Retinal pigment epithelial cell (primary cell): ENCODE data around the gene ZMAT2.
"Not testable (repeated sequence)": the region's sequence is repeated elsewhere in the genome, so short reads cannot be mapped to it uniquely, and the experiment has no call there.

Experiments
- DNase-seq: peaks from one replicate; pipeline ENCODE4 v3.0.0-alpha.2; 2010; ENCODE audit warnings: low read depth
- H3K4me3 ChIP-seq: 2 replicates; pipeline ENCODE4 v1.5.1; 2011; ENCODE audit warnings: mild to moderate bottlenecking, low read length, control low read depth, moderate library complexity
- CTCF ChIP-seq: conservative IDR thresholded peaks from 2 replicates; pipeline ENCODE4 v1.5.1; 2011; ENCODE audit warnings: low read depth, low read length, control low read depth, inconsistent platforms

The ZMAT2 gene

GRCh38 chr5:140713562-140714094 is 13.4 kb downstream of the ZMAT2 start:
- no peak for TF ChIP-seq CTCF
- no peak for DNase-seq
- no peak overlapping the region for H3K4me3 ChIP-seq

GRCh38 chr5:140716238-140716637 is 16.0 kb downstream of the ZMAT2 start:
- not testable (repeated sequence) for DNase-seq, H3K4me3 ChIP-seq

- H3K4me3 ChIP-seq = peak overlapping the region; percentile 26
- DNase-seq = no peak
- TF ChIP-seq CTCF = no peak
These were observed 18.0 kb downstream of the ZMAT2 start for GRCh38 chr5:140718266-140718592.

- DNase-seq, H3K4me3 ChIP-seq: not testable (repeated sequence)
These were observed 20.5 kb downstream of the ZMAT2 start for GRCh38 chr5:140720738-140721137.

GRCh38 chr5:140721395-140721794 is 21.1 kb downstream of the ZMAT2 start:
- DNase-seq = not testable (repeated sequence)

GRCh38 chr5:140725799-140726471 is 25.7 kb downstream of the ZMAT2 start:
- peak overlapping the region; percentile 66 for H3K4me3 ChIP-seq
- DNase-seq = peak; percentile 55
- TF ChIP-seq CTCF = no peak

More at GRCh38 chr5:140721395-140721794, 21.1 kb downstream of the ZMAT2 start:
- not testable (repeated sequence) for H3K4me3 ChIP-seq

GRCh38 chr5:140733098-140733497 is 32.9 kb downstream of the ZMAT2 start:
- no peak for DNase-seq
- no peak for TF ChIP-seq CTCF
- no peak overlapping the region for H3K4me3 ChIP-seq

- no peak for TF ChIP-seq CTCF
- DNase-seq = no peak
These were observed 34.1 kb downstream of the ZMAT2 start for GRCh38 chr5:140734354-140734753.

GRCh38 chr5:140737486-140737885 is 37.2 kb downstream of the ZMAT2 start:
- no peak for DNase-seq
- H3K4me3 ChIP-seq = no peak overlapping the region
- no peak for TF ChIP-seq CTCF

More at GRCh38 chr5:140734354-140734753, 34.1 kb downstream of the ZMAT2 start:
- no peak overlapping the region for H3K4me3 ChIP-seq
